H54 (cell line): ENCODE measurements around the gene GALNS.
A peak's percentile ranks its signal among the peaks of the same experiment; 100 is the strongest.
"Not testable (repeated sequence)": the region's sequence is repeated elsewhere in the genome, so short reads cannot be mapped to it uniquely, and the experiment has no call there.

ENCODE experiments used
- DNase-seq: peaks from one replicate; pipeline ENCODE4 v3.0.0; 2011; ENCODE audit warnings: low spot score, mixed read lengths; ENCODE audit not compliant: insufficient read length
- FAIRE-seq: peaks from 3 replicates; lab custom pipeline; 2011; peaks lifted over from hg19 to GRCh38; lab: Jason Lieb, UNC
- POLR2A ChIP-seq: IDR thresholded peaks from 2 replicates; pipeline ENCODE4 v1.6.1; 2011; ENCODE audit warnings: low read depth, mild to moderate bottlenecking, low read length

The GALNS gene

GRCh38 chr16:88779406-88780141 is 77.2 kb downstream of the GALNS start:
- FAIRE-seq (no peak), DNase-seq (no peak)
- TF ChIP-seq POLR2A: no peak

DNA sequence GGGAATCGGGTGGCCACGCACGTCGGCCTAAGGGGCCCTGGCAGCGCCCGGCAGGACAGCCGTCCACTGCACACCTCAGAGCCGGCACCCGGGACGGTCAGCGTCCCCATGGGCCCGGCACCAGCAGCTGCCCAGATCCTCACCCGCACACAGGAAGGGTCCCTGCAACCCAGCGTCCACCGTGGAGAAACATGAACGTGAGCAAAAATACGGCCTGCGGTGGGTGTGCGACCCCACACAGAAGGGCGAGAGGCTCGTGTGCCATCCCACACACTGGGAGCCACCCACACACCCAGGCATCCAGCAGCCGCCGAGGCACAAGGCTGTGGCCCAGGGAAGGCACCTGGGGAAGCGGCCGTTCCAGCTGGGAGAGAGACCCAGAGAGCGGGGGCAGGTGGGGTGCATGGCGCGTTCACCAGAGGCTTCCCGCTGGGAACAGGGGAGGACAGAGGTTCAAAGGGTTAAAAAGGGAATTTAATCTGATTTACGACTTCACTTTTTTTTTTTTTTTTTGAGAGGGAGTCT is 78.1 kb downstream of the GALNS start:
- no peak for TF ChIP-seq POLR2A
- FAIRE-seq (no peak), DNase-seq (no peak)

DNA sequence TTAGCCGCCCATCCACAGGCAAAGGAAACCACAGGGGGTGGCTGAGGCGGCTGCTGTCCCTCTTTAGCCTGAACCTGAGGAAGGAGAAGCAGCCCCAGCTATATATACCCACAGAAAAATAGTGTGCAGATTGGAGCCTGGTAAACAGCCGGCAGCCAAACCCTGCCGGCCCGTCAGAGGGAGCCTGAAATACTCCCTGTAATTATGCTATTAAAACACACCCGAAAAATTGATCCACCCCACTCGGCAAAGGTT is 78.5 kb downstream of the GALNS start:
- no peak for TF ChIP-seq POLR2A
- DNase-seq (no peak), FAIRE-seq (no peak)

DNA sequence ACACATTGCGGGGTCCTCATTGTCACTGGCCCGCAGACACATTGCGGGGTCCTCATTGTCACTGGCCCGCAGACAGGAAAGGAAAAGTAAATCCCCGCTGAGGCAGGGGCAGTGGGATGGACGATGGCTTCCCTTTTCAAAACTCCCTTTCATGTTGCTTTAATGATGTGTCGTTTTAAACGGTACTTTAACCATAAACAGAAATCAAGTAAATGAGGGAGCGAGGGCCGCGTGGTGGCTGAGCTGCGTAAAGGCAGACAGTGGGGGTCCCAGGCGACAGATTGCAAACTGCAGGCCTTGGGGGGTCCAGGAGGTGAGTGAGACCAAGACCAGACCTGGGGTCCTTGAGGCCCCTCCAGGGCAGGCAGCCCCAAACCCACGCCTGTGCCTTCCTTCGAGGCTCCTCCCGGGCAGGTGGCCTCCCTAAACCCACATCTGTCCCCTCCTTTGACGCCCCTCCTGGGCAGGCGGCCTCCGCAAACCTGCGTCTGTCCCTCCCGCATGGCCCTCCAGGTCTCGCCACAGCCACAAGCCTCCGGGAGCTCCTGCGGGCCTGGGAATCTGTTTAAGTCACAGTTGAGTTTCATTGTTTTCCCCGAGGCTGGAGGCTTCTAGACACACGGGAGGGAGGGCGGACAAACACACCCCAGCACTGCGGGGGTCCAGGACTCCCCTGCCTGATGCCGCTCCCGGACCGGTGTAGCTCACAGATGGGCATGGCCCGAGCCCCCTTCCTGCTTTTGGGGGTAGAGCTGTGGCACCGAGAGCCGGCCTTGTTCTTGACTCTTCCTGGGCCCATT is 79.1 kb downstream of the GALNS start:
- FAIRE-seq (no peak), DNase-seq (no peak)
- no peak for TF ChIP-seq POLR2A

DNA sequence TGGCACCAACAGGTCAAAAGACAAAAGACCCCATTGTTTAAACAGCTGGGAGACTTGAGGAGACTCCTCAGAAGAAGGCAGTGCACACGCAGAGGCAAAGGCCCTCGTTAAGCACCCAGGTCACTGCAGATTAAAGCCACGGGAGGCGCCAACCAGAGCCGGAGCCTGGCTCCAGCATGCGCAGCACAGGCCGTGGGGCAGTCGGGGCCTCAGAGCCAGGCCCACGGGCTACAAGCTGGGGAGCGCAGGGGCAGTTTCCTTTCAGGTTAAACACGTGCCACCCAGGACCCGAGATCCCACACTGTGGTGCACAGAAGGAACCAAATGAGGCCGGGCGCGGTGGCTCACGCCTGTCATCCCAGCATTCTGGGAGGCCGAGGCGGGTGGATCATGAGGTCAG is 80.9 kb downstream of the GALNS start:
- DNase-seq (no peak), FAIRE-seq (no peak)
- no peak for TF ChIP-seq POLR2A

GRCh38 chr16:88774544-88775393 is 82.0 kb downstream of the GALNS start:
- FAIRE-seq: no peak
- DNase-seq: no peak

GRCh38 chr16:88773812-88774291 is 82.9 kb downstream of the GALNS start:
- DNase-seq (peak; percentile 78), FAIRE-seq (no peak)
- TF ChIP-seq POLR2A: no peak

More at GRCh38 chr16:88774544-88775393, 82.0 kb downstream of the GALNS start:
- no peak for TF ChIP-seq POLR2A

DNA sequence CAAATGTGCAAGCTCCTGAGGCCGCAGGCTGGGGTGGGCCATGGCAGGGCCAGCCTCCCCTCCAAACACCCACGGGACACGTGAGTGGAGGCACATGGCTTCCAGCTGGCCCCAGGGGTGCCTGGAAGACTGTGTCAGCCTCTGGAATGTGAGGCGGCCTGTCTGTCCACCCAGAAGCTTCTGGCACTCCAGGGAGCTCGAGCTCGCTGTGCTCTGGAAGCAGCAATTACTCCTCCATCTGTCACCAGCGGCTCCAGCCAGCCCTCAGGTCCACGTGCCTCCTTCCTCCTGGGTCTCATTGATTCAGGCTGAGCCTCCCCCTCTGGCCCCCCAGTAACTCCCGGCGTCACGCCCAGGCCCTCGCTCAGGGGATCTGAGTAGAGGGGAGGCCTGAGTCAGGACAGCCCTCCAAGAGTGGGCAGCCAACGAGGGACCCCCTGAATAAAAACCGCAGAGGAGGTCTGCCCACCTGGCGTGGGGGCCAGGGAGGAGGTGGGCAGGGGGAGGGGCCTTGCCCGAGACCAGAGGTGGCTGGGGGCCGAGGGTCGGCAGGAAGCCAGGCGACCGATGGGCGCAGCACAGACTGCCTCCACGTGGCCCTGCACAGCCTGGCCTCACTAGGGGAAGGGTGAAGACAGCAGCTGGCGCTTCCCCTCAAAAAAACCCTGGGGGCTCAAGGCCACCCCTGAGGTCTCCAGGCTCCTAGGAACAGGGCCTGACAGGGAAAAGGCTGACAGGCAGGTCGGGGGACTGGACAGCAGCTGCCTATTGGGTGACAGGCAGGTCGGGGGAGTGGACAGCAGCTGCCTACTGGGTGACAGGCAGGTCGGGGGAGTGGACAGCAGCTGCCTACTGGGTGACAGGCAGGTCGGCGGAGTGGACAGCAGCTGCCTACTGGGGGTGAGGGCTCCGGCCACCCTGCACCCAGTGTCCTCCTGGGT is 83.6 kb downstream of the GALNS start:
- DNase-seq (peak; percentile 86), FAIRE-seq (no peak)
- no peak for TF ChIP-seq POLR2A

DNA sequence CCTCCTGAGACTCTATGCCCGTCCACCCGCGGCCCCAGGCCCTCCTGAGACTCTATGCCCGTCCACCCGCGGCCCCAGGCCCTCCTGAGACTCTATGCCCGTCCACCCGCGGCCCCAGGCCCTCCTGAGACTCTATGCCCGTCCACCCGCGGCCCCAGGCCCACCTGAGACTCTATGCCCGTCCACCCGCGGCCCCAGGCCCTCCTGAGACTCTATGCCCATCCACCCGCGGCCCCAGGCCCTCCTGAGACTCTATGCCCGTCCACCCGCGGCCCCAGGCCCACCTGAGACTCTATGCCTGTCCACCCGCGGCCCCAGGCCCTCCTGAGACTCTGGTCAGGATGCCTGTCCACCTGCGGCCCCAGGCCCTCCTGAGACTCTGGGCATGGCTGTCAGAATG is 85.0 kb downstream of the GALNS start:
- FAIRE-seq, DNase-seq: not testable (repeated sequence)

GRCh38 chr16:88771294-88771772 is 85.4 kb downstream of the GALNS start:
- no peak for DNase-seq
- TF ChIP-seq POLR2A: 0 out of 2 replicates have a peak, but pooled peaks have one; percentile 3
- FAIRE-seq: no peak

- FAIRE-seq (no peak), DNase-seq (peak; percentile 89)
- TF ChIP-seq POLR2A: peak; percentile 16; the same call in 1 of the 2 replicates
Observed at GRCh38 chr16:88770461-88771293, 86.1 kb downstream of the GALNS start.

DNA sequence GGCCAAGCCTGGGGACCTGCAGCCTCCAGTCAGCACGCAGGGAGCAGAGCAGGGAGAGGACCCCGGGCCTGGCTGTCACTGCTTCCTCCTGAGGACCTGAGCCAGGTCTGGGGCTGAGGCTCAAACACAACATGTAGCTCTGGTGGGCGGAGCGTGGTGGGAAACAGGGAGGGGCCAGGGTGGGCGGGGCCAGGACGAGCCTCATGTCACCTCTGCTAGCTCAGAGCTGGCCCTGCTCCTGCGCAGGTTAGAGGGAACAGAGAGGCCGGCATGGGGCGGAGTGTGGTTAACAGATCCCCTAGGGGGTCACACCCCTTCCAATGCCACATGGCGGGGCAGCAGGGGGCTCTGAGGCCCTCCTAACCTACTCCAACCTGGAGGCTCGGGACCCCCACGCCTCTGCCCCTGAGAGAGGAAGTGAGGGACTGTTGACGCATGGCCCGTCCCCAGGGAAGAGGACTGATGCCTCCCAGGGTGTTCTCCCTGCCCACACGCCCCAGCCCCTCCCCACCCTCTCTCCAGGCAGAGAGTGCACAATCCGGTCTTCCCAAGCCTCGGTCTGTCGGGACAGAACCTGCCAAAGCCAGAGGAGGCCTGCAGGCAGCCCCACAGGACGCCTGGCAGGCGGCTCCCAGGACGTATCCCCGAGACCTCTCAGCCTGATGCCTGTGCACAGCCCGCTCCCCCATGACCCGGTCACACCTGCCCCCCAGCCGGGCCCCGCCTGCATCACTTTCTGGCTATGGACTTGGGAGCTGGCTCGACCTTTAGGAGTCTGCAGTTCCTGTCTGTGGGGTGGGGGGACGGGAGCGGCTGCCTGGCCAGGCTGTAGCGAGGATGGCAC is 86.9 kb downstream of the GALNS start:
- FAIRE-seq (no peak), DNase-seq (no peak)
- TF ChIP-seq POLR2A: no peak
